ENCODE measurements around the gene MPPED1. TPM values are rescaled to one million over a fixed set of nuclear protein-coding genes. Genes with fewer than 3 reads are reported as not detected.

MPPED1 gene, protein sequence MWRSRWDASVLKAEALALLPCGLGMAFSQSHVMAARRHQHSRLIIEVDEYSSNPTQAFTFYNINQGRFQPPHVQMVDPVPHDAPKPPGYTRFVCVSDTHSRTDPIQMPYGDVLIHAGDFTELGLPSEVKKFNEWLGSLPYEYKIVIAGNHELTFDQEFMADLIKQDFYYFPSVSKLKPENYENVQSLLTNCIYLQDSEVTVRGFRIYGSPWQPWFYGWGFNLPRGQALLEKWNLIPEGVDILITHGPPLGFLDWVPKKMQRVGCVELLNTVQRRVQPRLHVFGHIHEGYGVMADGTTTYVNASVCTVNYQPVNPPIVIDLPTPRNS
- total RNA-seq (2012; rRNA removed) = not detected in 2 replicates

DNA sequence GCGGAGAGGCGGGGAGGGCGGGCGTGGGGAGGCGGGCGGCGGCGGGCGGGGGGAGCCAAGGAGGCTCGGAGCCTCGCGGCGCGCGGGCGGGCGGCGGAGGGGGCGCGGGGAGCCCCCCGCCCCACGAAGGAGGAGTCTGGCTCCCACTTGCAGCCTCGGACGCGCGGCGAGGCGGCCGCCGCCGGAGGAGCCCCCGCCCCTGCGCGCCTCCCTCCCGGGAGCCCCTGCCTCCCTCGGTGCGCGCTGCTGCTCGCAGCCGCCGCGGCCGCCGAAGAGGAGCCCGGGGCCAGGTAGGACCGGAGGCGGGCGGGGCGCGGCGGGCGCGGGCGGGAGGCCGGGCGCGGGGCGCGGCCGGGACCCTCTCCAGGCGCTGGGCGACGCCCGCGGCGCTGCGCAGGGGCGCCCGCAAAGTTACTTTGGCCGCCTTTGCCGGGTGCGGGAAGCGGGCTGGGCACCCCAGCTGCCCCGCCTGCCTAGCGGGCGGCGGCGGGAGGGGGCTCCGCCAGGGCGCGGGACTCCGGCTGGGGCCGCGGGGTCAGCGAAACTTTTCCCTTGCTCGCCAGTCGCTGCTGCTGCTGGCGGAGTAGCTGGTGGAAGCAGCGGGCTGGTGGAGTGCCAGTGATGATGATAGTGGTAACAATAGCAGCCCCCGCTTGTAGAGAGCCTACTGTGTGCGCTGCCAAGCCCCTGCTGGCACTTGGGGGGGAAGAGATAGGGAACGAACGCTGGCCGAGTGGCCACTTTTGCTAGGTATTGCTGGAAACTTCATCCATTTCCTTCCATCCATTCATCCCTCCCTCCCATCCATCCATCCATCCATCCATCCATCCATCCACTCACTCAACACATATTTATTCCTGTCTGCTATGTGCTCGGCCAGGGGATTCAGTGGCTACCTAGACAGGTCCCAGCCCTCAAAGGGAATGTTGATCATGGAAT is at the start of gene MPPED1:
Gene MPPED1 (plus strand): TSS at position 146 of the 939 bp plus-strand sequence. CDS start 12,972 bp downstream, outside the sequence.
- H3K9ac ChIP-seq (ENCODE audit: low read depth, low read length) = no peak within 1 kb of the TSS
- H3K27me3 ChIP-seq (ENCODE audit: control insufficient read depth, insufficient read depth, low read length) = peaks cover 72% of the 10 kb centered on the region
- no peak within 1 kb of the TSS for H3K4me3 ChIP-seq (ENCODE audit: low read length)

DNA sequence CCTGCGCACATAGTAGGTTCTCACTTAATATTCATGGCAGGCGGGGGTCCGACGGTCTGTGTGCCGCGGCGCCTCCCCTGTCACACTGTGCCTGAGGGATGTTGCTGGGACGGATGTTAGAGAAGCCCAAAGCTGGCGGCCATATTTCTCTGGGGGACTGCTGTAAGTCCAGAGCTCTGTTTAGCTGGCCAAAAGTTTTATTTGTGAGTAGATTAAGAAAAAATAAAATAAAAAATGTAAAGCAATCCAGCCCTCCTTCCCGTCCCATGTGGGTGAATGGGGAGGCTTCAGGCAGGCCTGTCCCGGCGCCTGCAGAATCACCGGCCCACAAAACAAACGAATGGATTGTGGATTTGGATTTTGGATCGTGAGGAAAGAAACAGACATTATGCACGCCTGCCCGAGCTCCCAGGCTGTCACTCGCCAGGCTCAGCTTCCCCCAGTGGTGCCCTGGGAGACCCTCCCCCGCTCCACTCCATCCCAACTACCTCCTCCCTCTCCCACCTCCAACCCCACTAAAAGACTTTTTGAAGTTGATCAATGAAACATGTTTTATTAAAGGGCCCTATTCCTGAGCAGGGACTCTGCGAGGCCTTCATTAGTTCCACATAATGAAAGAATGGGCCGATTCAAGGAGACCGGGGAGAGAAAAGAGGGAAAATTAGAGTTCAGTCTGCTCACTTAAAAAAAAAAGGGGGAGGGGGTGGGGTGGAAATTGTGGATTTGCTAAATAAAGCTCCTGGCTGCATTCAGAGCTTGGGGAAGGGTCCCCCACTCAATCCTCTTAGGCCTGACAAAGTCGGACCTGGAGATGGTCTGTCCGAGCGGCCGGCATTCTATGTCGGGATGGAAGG is 48.3 kb upstream of the MPPED1 start:
- no peak overlapping the region for H3K4me3 ChIP-seq (ENCODE audit: low read length)
- H3K9ac ChIP-seq (ENCODE audit: low read depth, low read length) = no peak overlapping the region
- no peak overlapping the region for H3K4me2 ChIP-seq (ENCODE audit: low read length)
- peaks cover 31% of the 10 kb centered on the region for H3K27me3 ChIP-seq (ENCODE audit: control insufficient read depth, insufficient read depth, low read length)
- H3K4me1 ChIP-seq (ENCODE audit: control insufficient read depth, insufficient read depth, low read length) = no peaks in the 10 kb centered on the region
- H3K9me3 ChIP-seq (replicated peaks; ENCODE audit: low read length) = no peaks in the 10 kb centered on the region
- no peaks in the 10 kb centered on the region for H3K36me3 ChIP-seq (ENCODE audit: insufficient read depth, low read length)

More for the DNA sequence above, at the start of gene MPPED1:
- Histone ChIP-seq H3K4me1 (ENCODE audit: control insufficient read depth, insufficient read depth, low read length) (no peaks in the 10 kb centered on the region), H3K36me3 (ENCODE audit: insufficient read depth, low read length) (no peaks in the 10 kb centered on the region), H3K4me2 (ENCODE audit: low read length) (no peak within 1 kb of the TSS), H3K9me3 (replicated peaks; ENCODE audit: low read length) (no peaks in the 10 kb centered on the region)

DNA sequence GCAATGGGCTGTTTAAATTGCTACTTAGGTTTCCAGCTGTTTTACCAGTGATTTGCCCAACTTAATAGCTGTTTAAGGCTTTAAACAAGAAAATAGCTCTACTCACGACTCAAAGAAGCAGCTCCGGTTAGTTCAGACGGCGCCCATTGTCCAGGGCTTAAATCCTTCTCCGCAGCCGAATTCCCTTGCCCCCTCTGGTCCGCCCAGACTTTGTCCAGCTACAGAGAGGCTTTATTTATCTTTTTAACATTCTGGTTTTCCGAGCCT is 47.7 kb upstream of the MPPED1 start:
- no peak overlapping the region for H3K4me2 ChIP-seq (ENCODE audit: low read length)
- no peak overlapping the region for H3K9ac ChIP-seq (ENCODE audit: low read depth, low read length)
- no peaks in the 10 kb centered on the region for H3K36me3 ChIP-seq (ENCODE audit: insufficient read depth, low read length)
- no peaks in the 10 kb centered on the region for H3K4me1 ChIP-seq (ENCODE audit: control insufficient read depth, insufficient read depth, low read length)
- H3K4me3 ChIP-seq (ENCODE audit: low read length) = no peak overlapping the region
- H3K9me3 ChIP-seq (replicated peaks; ENCODE audit: low read length) = no peaks in the 10 kb centered on the region
- H3K27me3 ChIP-seq (ENCODE audit: control insufficient read depth, insufficient read depth, low read length) = peaks cover 33% of the 10 kb centered on the region

DNA sequence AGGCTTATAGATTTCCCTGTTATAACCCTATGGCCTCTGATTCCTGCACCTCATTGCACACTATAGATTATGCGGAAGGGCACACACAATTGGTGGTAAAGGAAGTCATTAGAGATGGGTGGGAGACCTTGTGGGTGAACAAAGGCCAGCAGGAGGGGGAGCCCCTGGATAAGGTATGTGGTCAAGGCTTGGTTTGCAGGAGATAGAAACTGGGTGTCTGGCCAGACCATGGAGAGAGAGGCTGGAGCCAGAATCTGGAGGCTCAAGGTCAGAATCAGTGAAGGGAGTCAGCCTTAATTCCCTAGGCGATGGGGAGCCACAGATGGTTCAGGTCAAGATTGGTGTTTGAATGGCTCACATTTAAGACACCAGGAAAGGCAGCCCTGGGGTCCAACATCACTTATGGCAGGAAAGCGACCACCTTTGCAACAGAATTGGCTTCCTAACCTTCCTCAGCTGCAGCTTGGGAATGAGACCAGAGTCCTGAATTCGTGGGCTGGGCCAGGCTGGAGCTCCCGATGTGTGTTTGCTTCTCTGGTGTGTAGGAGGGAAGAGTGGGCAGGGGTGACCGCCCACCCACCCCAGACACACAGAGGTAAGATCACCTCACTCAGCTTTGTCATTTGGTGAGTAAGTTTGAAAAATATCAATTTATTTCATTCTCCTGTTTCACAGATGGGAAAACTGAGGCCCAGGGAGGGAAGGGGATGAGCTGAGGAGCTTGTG is 45.9 kb upstream of the MPPED1 start:
- Histone ChIP-seq H3K27me3 (ENCODE audit: control insufficient read depth, insufficient read depth, low read length) (peaks cover 35% of the 10 kb centered on the region), H3K9ac (ENCODE audit: low read depth, low read length) (no peak overlapping the region), H3K36me3 (ENCODE audit: insufficient read depth, low read length) (no peaks in the 10 kb centered on the region), H3K9me3 (replicated peaks; ENCODE audit: low read length) (no peaks in the 10 kb centered on the region), H3K4me1 (ENCODE audit: control insufficient read depth, insufficient read depth, low read length) (no peaks in the 10 kb centered on the region), H3K4me3 (ENCODE audit: low read length) (no peak overlapping the region), H3K4me2 (ENCODE audit: low read length) (no peak overlapping the region)

DNA sequence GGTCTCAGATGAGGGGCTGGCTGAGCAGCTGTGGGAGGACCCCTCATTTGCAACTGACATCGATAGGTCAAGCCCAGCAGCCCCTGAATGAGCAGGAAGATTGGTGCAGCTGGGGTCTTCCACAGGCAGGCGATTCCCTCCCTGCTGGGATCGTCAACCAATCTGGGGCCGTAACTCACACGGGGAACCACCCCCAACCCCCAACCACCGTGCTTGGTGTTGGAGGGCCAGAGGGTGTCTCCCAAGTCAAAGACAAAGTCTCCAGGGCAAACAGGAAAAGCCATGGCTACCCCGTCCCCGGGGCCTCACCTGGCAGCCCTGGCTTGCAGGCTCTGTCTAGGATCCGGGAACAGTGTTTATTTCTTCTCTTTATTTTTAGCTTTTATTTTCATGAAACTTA is 41.8 kb upstream of the MPPED1 start:
- Histone ChIP-seq H3K9ac (ENCODE audit: low read depth, low read length) (no peak overlapping the region), H3K27me3 (ENCODE audit: control insufficient read depth, insufficient read depth, low read length) (peaks cover 35% of the 10 kb centered on the region), H3K9me3 (replicated peaks; ENCODE audit: low read length) (no peaks in the 10 kb centered on the region), H3K4me1 (ENCODE audit: control insufficient read depth, insufficient read depth, low read length) (no peaks in the 10 kb centered on the region), H3K4me3 (ENCODE audit: low read length) (no peak overlapping the region), H3K4me2 (ENCODE audit: low read length) (no peak overlapping the region), H3K36me3 (ENCODE audit: insufficient read depth, low read length) (no peaks in the 10 kb centered on the region)

DNA sequence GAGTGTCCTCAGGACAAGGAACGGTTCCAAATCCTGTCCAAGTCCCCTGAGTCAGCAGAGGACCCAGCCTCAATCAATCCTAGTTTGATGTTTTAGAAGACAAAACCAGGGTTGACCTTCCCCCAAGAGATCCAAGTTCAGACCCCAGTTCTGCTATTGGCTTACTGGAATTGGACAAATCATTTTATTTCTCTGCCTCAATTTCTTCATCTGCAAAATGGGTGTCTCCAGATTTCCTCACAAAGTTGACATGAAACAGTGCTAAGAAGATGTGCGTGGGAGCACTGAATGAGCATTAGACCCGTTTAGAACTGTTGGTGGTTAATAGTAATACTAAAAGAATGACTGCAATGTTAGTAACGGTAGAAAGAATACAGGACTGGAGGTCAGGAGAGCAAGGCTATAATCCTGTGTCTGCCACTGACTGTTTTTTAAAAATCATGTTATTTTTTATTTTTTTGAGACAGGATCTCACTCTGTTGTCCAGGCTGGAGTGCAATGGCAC is 35.8 kb upstream of the MPPED1 start:
- H3K4me2 ChIP-seq (ENCODE audit: low read length) = no peak overlapping the region
- H3K9ac ChIP-seq (ENCODE audit: low read depth, low read length) = no peak overlapping the region
- H3K36me3 ChIP-seq (ENCODE audit: insufficient read depth, low read length) = no peaks in the 10 kb centered on the region
- H3K27me3 ChIP-seq (ENCODE audit: control insufficient read depth, insufficient read depth, low read length) = peaks cover 40% of the 10 kb centered on the region
- H3K4me1 ChIP-seq (ENCODE audit: control insufficient read depth, insufficient read depth, low read length) = no peaks in the 10 kb centered on the region
- H3K9me3 ChIP-seq (replicated peaks; ENCODE audit: low read length) = no peaks in the 10 kb centered on the region
- no peak overlapping the region for H3K4me3 ChIP-seq (ENCODE audit: low read length)

DNA sequence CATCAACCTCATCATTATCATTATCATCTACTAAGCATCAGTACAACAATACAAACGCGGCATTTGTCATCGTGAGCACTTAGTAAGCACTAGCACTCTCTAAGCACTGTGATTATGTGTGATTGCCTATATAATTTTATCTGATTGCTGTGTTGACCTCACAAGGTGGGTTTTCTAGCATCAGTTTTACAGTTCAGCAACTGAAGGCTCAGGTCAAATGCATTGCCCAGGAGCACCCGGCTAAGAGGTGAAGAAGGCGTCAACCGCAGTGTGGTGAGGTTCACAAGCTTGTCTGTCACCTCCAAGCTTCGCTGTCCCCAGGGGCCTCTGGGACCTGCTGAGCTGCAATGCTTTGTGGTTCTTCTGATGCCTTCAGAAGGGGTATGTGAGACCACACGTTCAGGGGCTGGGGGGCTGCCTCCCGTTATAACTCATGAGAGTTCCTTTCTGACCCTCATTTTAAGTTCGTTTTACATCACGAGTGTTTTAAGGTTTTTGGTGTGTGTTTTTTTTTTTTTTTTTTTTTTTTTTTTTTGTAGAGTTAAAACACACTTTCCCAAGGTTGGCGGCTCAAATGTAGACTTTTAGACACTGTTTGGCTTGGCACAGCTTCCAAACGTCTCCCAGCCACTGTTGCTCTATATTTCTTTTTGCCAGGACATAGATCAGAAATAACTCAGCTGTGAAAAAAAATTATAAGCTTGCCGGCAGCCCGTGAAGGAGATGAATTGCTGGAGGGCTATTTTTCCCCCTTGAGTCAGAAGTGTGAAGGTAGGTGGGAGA is 34.9 kb upstream of the MPPED1 start:
- Histone ChIP-seq H3K4me2 (ENCODE audit: low read length) (no peak overlapping the region), H3K9ac (ENCODE audit: low read depth, low read length) (no peak overlapping the region), H3K27me3 (ENCODE audit: control insufficient read depth, insufficient read depth, low read length) (peaks cover 42% of the 10 kb centered on the region), H3K4me1 (ENCODE audit: control insufficient read depth, insufficient read depth, low read length) (no peaks in the 10 kb centered on the region), H3K9me3 (replicated peaks; ENCODE audit: low read length) (no peaks in the 10 kb centered on the region), H3K4me3 (ENCODE audit: low read length) (no peak overlapping the region), H3K36me3 (ENCODE audit: insufficient read depth, low read length) (no peaks in the 10 kb centered on the region)

DNA sequence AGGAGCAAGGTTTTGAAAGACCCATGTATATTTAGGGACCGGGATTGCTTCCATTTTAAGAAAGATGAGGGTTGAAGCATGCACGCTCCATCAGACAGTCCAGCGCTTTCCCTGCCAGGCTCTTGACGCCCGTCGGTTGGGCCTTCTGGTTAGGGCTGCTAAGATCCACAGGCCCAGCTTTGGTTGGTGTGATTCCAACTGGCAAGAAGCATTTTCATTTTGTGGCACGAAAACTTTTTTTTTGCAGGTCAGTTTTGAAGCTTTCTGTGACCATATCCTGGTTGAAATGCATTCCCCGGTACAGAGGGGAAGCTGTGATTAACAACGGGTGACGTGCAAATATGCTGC is 34.3 kb upstream of the MPPED1 start:
- Histone ChIP-seq H3K27me3 (ENCODE audit: control insufficient read depth, insufficient read depth, low read length) (peaks cover 42% of the 10 kb centered on the region), H3K9ac (ENCODE audit: low read depth, low read length) (no peak overlapping the region), H3K9me3 (replicated peaks; ENCODE audit: low read length) (no peaks in the 10 kb centered on the region), H3K36me3 (ENCODE audit: insufficient read depth, low read length) (no peaks in the 10 kb centered on the region), H3K4me3 (ENCODE audit: low read length) (no peak overlapping the region), H3K4me1 (ENCODE audit: control insufficient read depth, insufficient read depth, low read length) (no peaks in the 10 kb centered on the region), H3K4me2 (ENCODE audit: low read length) (no peak overlapping the region)

DNA sequence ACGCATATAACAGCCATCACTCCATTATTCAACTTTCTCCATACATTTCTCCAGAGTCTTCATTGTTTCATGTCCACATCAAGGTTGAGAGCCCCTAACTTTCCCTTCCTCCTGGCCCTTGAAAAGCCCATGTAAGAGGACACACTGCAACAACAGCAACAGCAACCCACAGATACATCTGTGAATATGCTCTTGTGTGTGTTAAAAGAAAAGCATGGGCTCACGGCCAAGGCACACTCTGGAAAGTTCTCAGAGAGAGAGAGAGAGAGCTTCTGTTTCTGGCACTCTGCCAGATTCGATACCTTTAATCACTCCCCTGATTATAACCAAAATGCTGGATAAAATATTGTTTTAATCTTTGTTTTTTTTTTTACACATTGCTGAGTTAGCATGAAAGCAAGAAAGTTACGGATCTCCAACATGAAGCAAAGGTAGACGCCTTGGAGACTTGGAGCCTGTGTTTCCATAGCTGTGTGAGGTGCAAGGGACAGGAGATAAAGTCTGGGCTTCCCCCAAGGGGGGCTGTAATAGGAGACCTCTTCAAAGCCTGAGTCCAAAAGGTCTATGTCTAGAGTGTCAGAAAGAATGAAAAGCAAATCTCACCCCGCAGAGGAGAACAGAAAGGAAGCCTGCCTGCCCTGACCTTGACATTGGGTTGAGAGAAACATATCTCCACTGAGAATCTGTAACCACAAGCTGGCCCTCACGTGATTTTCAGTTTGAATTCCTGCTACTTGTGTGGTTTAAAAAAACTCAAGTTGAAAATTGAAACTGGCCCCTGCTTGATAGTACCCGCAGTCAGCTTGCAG is 33.7 kb upstream of the MPPED1 start:
- Histone ChIP-seq H3K27me3 (ENCODE audit: control insufficient read depth, insufficient read depth, low read length) (peaks cover 42% of the 10 kb centered on the region), H3K4me2 (ENCODE audit: low read length) (no peak overlapping the region), H3K9me3 (replicated peaks; ENCODE audit: low read length) (no peaks in the 10 kb centered on the region), H3K4me3 (ENCODE audit: low read length) (no peak overlapping the region), H3K36me3 (ENCODE audit: insufficient read depth, low read length) (no peaks in the 10 kb centered on the region), H3K9ac (ENCODE audit: low read depth, low read length) (no peak overlapping the region), H3K4me1 (ENCODE audit: control insufficient read depth, insufficient read depth, low read length) (no peaks in the 10 kb centered on the region)

DNA sequence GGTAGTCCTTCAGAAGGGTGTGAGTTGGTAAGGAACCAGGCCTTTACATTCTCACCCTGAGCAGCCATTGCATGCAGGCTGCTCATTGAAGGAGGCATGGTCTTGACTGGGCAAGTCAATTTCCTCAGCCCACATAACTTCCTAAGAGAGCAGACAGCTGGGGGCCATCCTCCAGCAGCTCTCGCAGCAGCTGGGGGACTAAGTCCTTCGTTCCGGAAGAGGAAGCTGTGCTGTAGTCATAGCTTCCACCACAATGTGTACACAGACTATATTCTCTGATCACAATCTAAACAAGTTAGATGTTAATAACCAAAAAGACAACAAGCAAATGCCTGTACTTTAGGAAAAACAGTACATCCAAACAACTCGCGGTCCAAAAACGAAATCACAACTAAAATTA is 30.1 kb upstream of the MPPED1 start:
- Histone ChIP-seq H3K4me3 (ENCODE audit: low read length) (no peak overlapping the region), H3K36me3 (ENCODE audit: insufficient read depth, low read length) (no peaks in the 10 kb centered on the region), H3K9me3 (replicated peaks; ENCODE audit: low read length) (no peaks in the 10 kb centered on the region), H3K27me3 (ENCODE audit: control insufficient read depth, insufficient read depth, low read length) (peaks cover 45% of the 10 kb centered on the region), H3K4me1 (ENCODE audit: control insufficient read depth, insufficient read depth, low read length) (no peaks in the 10 kb centered on the region), H3K4me2 (ENCODE audit: low read length) (no peak overlapping the region), H3K9ac (ENCODE audit: low read depth, low read length) (no peak overlapping the region)
